ENCODE results near the gene DUOX1. TPM values are rescaled to one million over a fixed set of nuclear protein-coding genes. Genes with fewer than 3 reads are reported as not detected.
A peak's percentile ranks its signal among the peaks of the same experiment; 100 is the strongest.

DUOX1 gene
- total and polyA plus RNA-seq, 2 donors (not counting 1 experiment from before 2014, with no cell fraction given), result 0.27 TPM; not detected in 1

DNA sequence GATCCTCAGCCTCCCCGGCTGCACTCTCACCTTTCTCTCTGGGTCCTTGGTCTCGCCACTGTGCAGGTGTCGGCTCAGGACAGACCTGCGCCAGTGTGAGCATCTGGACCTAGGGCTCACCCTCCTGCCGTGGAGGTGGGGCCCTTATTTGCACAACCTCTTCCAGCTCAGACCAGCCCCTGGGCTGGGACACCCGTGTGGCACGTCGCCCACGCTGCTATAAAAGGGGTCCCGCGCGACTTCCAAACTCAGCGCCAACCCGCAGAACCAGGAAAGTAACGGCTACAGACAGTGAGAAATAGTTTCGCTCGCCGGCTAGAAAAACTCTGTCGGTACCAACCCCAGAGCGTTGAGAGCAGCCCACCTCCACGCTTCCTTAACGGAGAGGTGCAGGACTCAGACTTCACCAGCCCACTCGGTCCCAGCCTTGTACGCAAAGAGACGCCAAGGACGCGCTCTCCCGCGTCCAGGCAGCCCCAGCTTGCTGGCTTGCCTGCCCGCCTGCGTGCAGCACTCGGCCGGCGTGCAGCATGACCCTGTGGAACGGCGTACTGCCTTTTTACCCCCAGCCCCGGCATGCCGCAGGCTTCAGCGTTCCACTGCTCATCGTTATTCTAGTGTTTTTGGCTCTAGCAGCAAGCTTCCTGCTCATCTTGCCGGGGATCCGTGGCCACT, 15.6 kb upstream of the DUOX1 start, which contains the start of the genes DUOX2 and DUOXA2:
DUOX2 (minus strand) TSS at position 97 of the 675 bp plus-strand sequence. CDS start 761 bp downstream, outside the sequence.
DUOXA2 (plus strand) TSS at position 251 of the 675 bp plus-strand sequence; CDS start at position 531, 280 bp downstream.
- peaks cover 0 to 43% (median 0%) of the 10 kb centered on the region in 3 donors for H3K9me3 ChIP-seq (ENCODE audit: control extremely low read depth in 1 of 3, control insufficient read depth in 2 of 3, insufficient read depth in 1 of 3, low read length in 2 of 3)
- TF ChIP-seq, protein P1, sequence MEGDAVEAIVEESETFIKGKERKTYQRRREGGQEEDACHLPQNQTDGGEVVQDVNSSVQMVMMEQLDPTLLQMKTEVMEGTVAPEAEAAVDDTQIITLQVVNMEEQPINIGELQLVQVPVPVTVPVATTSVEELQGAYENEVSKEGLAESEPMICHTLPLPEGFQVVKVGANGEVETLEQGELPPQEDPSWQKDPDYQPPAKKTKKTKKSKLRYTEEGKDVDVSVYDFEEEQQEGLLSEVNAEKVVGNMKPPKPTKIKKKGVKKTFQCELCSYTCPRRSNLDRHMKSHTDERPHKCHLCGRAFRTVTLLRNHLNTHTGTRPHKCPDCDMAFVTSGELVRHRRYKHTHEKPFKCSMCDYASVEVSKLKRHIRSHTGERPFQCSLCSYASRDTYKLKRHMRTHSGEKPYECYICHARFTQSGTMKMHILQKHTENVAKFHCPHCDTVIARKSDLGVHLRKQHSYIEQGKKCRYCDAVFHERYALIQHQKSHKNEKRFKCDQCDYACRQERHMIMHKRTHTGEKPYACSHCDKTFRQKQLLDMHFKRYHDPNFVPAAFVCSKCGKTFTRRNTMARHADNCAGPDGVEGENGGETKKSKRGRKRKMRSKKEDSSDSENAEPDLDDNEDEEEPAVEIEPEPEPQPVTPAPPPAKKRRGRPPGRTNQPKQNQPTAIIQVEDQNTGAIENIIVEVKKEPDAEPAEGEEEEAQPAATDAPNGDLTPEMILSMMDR (IDR thresholded peaks at IDR 0.05), result no peak
- no peak for TF ChIP-seq EZH2 (IDR thresholded peaks at IDR 0.05; ENCODE audit: borderline replicate concordance, insufficient read depth, low read depth, low read length, poor library complexity, severe bottlenecking)

DNA sequence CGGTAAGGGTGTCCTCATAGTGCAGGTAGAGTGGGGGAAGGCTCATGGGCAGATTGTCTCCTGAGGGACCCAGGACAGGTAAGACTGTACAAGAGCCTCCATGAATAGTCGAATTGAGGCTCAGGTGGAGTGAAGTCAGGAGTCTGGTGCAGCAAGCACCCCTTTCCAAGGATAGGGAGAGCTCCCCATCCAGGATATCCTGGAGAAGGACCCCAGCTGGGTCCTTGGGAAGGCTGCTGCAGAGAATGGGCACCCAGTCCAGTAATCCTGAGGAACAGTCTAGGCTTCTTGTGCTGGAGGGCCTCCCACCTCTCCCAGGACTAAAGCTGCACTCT, 15.1 kb upstream of the DUOX1 start:
- Histone ChIP-seq H3K27ac (ENCODE audit: low read length in 2 of 2) (no peak overlapping the region), H3K9ac (ENCODE audit: low read length) (peak overlapping the region; percentile 52), H3K4me2 (replicated peaks; ENCODE audit: low read depth, low read length, poor library complexity, severe bottlenecking) (peak overlapping the region; percentile 72), H3K36me3 (replicated peaks in 1 of 2; ENCODE audit: control extremely low read depth in 1 of 2, control insufficient read depth in 1 of 2, extremely low read depth in 1 of 2, insufficient read depth in 2 of 2, low read length in 1 of 2) (no peaks in the 10 kb centered on the region), H3K27me3 (replicated peaks in 1 of 4; ENCODE audit: control extremely low read depth in 1 of 4, control insufficient read depth in 3 of 4, insufficient read depth in 4 of 4, low read length in 3 of 4) (peaks cover 0 to 83% (median 60%) of the 10 kb centered on the region in 4 experiments), H4K20me1 (ENCODE audit: control insufficient read depth, insufficient read depth, low read length, poor library complexity, severe bottlenecking) (no peaks in the 10 kb centered on the region), H3K9me3 (ENCODE audit: control extremely low read depth in 1 of 3, control insufficient read depth in 2 of 3, insufficient read depth in 1 of 3, low read length in 2 of 3) (peaks cover 0 to 43% (median 0%) of the 10 kb centered on the region in 3 donors), H3K79me2 (ENCODE audit: control insufficient read depth, insufficient read depth, low read length) (no peaks in the 10 kb centered on the region), H3K4me1 (ENCODE audit: control insufficient read depth in 2 of 2, insufficient read depth in 2 of 2, low read length in 2 of 2) (peaks cover 54 to 61% of the 10 kb centered on the region in 2 donors), H2AFZ (ENCODE audit: insufficient read depth, low read depth, low read length, poor library complexity, severe bottlenecking) (peak overlapping the region; percentile 34), H3K4me3 (ENCODE audit: control extremely low read depth in 1 of 5, extremely low read depth in 1 of 5, insufficient read depth in 1 of 5, low read depth in 2 of 5, low read length in 4 of 5) (peak overlapping the region in 1 of 5 experiments; percentile 47)
- ATAC-seq (ENCODE audit: low read depth) (no peak), DNase-seq (no peak)
- peak overlapping the region; percentile 85 for H3K4me3 Mint-ChIP-seq
- H3K27ac Mint-ChIP-seq, result no peak overlapping the region
- ChIA-PET POLR2A (no interaction called here), CTCF (interaction anchor here (0.9 to 5.5 kb wide), 3 partner anchors 11 to 261 kb away, joined by 3 to 32 read pairs (median 3); no protein-coding TSS in a partner anchor)
- H3K27me3 Mint-ChIP-seq, result peaks cover 72% of the 10 kb centered on the region
- 6% methylated on average over 2 of the region's 2 CpGs for WGBS (ENCODE audit: insufficient coverage)
- no peaks in the 10 kb centered on the region for H3K9me3 Mint-ChIP-seq (ENCODE audit: insufficient read depth)
- no peak for TF ChIP-seq EZH2 (IDR thresholded peaks at IDR 0.05; ENCODE audit: borderline replicate concordance, insufficient read depth, low read depth, low read length, poor library complexity, severe bottlenecking)
- TF ChIP-seq, protein P1 (IDR thresholded peaks at IDR 0.05), result no peak
- H3K4me1 Mint-ChIP-seq, result peaks cover 56% of the 10 kb centered on the region
- intact Hi-C loops (cut with micrococcal nuclease), result loop anchor here (5.0 to 10.0 kb wide), 2 partner anchors 80 to 262 kb away; no protein-coding TSS in a partner anchor

More for the DNA sequence above, 15.6 kb upstream of the DUOX1 start, which contains the start of the genes DUOX2 and DUOXA2:
- CTCF ChIA-PET, result interaction anchor here (0.6 to 5.5 kb wide), 5 partner anchors 12 to 261 kb away, joined by 3 to 32 read pairs (median 3); partner anchors contain the start of gene SORD
- Mint-ChIP-seq H3K27me3 (peaks cover 72% of the 10 kb centered on the region), H3K27ac (no peak within 1 kb of the TSS), H3K9me3 (ENCODE audit: insufficient read depth) (no peaks in the 10 kb centered on the region), H3K4me3 (peak within 1 kb of the TSS; percentile 85), H3K4me1 (peaks cover 56% of the 10 kb centered on the region)
- Histone ChIP-seq H3K79me2 (ENCODE audit: control insufficient read depth, insufficient read depth, low read length) (no peaks in the 10 kb centered on the region), H3K4me1 (ENCODE audit: control insufficient read depth in 2 of 2, insufficient read depth in 2 of 2, low read length in 2 of 2) (peaks cover 54 to 61% of the 10 kb centered on the region in 2 donors), H2AFZ (ENCODE audit: insufficient read depth, low read depth, low read length, poor library complexity, severe bottlenecking) (peak within 1 kb of the TSS; percentile 34), H3K27ac (ENCODE audit: low read length in 2 of 2) (no peak within 1 kb of the TSS), H3K27me3 (replicated peaks in 1 of 4; ENCODE audit: control extremely low read depth in 1 of 4, control insufficient read depth in 3 of 4, insufficient read depth in 4 of 4, low read length in 3 of 4) (peaks cover 0 to 82% (median 64%) of the 10 kb centered on the region in 4 experiments), H4K20me1 (ENCODE audit: control insufficient read depth, insufficient read depth, low read length, poor library complexity, severe bottlenecking) (no peaks in the 10 kb centered on the region), H3K4me3 (ENCODE audit: control extremely low read depth in 1 of 5, extremely low read depth in 1 of 5, insufficient read depth in 1 of 5, low read depth in 2 of 5, low read length in 4 of 5) (peak within 1 kb of the TSS in 4 of 5 experiments; percentile 17 to 47 (median 24)), H3K9ac (ENCODE audit: low read length) (peak within 1 kb of the TSS; percentile 52), H3K4me2 (replicated peaks; ENCODE audit: low read depth, low read length, poor library complexity, severe bottlenecking) (peak within 1 kb of the TSS; percentile 72), H3K36me3 (replicated peaks in 1 of 2; ENCODE audit: control extremely low read depth in 1 of 2, control insufficient read depth in 1 of 2, extremely low read depth in 1 of 2, insufficient read depth in 2 of 2, low read length in 1 of 2) (no peaks in the 10 kb centered on the region)
- intact Hi-C loops (cut with micrococcal nuclease), result loop anchor here (10.0 kb wide), 1 partner anchor 81 kb away; no protein-coding TSS in a partner anchor
- POLR2A ChIA-PET, result no interaction called here
- peak; percentile 45 for DNase-seq
- no peak for ATAC-seq (ENCODE audit: low read depth)
- WGBS (ENCODE audit: insufficient coverage), result 3% methylated on average over 42 of the region's 42 CpGs
